ENCODE results near the gene SPOCK1.

GRCh38 chr5:137414112-137414755 lies 84.9 kb downstream of the SPOCK1 start:
- TF ChIP-seq CTCF (IDR thresholded peaks at IDR 0.05) (no peak), POLR2AphosphoS5 (IDR thresholded peaks at IDR 0.05) (no peak), EP300 (IDR thresholded peaks at IDR 0.05) (no peak), POLR2A (IDR thresholded peaks at IDR 0.05) (no peak)
